Panc1 (cell line): ENCODE measurements around the gene SEMA4D. TPM values are rescaled to one million over a fixed set of nuclear protein-coding genes. Genes with fewer than 3 reads are reported as not detected.
A peak's percentile ranks its signal among the peaks of the same experiment; 100 is the strongest.
"Not testable (repeated sequence)": the region's sequence is repeated elsewhere in the genome, so short reads cannot be mapped to it uniquely, and the experiment has no call there.

Source experiments
- ATAC-seq: fragments of 200-7000 bp; cut with Tn5 transposase; 2 replicates; pipeline ENCODE4 v1.9.1; 2020; ENCODE audit warnings: mild to moderate bottlenecking, moderate library complexity
- BruUV-seq: library from RNA; stranded (reverse); fragments of 400-500 nt; replicated peaks from 2 replicates; lab custom pipeline; 2021; lab: Mats Ljungman, UMichigan
- CTCF ChIA-PET: fragments of 300-600 bp; sonication (Branson Sonifier 250); formaldehyde crosslinking; loops from one replicate; lab custom pipeline; 2022; ENCODE audit warnings: antibody characterized with exemption; lab: Charles Lee
- POLR2A ChIA-PET: fragments of 300-600 bp; sonication (Branson Sonifier 250); formaldehyde crosslinking; loops from one replicate; lab custom pipeline; 2022; ENCODE audit warnings: antibody characterized with exemption; lab: Charles Lee
- DNase-seq: peaks from one replicate; pipeline ENCODE4 v3.0.0-alpha.2; 2010; ENCODE audit warnings: low read depth, low spot score
- H3K27ac ChIP-seq: 2 replicates; pipeline ENCODE4 v1.5.1; 2011; ENCODE audit warnings: mild to moderate bottlenecking, low read length, inconsistent platforms
- H3K27me3 ChIP-seq: fragments of 200-500 bp; sonication (Bioruptor generic); 2 replicates; pipeline ENCODE4 v1.6.0; 2014; ENCODE audit warnings: low read length, inconsistent platforms; ENCODE audit not compliant: control insufficient read depth, insufficient read depth
- H3K36me3 ChIP-seq: fragments of 200-500 bp; sonication (Bioruptor generic); 2 replicates; pipeline ENCODE4 v1.5.1; 2014; ENCODE audit warnings: inconsistent platforms, mild to moderate bottlenecking, low read length, moderate library complexity; ENCODE audit not compliant: control insufficient read depth, insufficient read depth
- H3K4me1 ChIP-seq: 2 replicates; pipeline ENCODE4 v1.5.1; 2011; ENCODE audit warnings: inconsistent platforms, mild to moderate bottlenecking, low read length, moderate library complexity; ENCODE audit not compliant: control insufficient read depth, insufficient read depth
- H3K4me3 ChIP-seq, 2 experiments: 2 replicates each; pipeline ENCODE4 v1.5.1; 2011 to 2012; ENCODE audit warnings: low read depth in 2 of 2, low read length in 2 of 2, mild to moderate bottlenecking in 2 of 2, inconsistent platforms in 1 of 2, moderate library complexity in 1 of 2
- H3K9me3 ChIP-seq: fragments of 200-500 bp; sonication (Bioruptor generic); 2 replicates; pipeline ENCODE4 v1.5.1; 2014; ENCODE audit warnings: low read depth, mild to moderate bottlenecking, inconsistent platforms, low read length, moderate library complexity; ENCODE audit not compliant: control insufficient read depth, insufficient read depth
- POLR2AphosphoS5 ChIP-seq: IDR thresholded peaks from 2 replicates; pipeline ENCODE4 v1.6.1; 2012; ENCODE audit warnings: mild to moderate bottlenecking, low read depth, low read length, moderate library complexity
- SIN3A ChIP-seq: IDR thresholded peaks from 2 replicates; pipeline ENCODE4 v1.6.1; 2012; ENCODE audit warnings: low read depth, mild to moderate bottlenecking, low read length, moderate library complexity, borderline replicate concordance; ENCODE audit not compliant: insufficient read depth
- TCF7L2 ChIP-seq: IDR thresholded peaks from 2 replicates; pipeline ENCODE4 v1.6.1; 2011; ENCODE audit warnings: mild to moderate bottlenecking, low read depth, low read length, inconsistent platforms
- in situ Hi-C: cut with HindIII; loops from 2 replicates; pipeline ENCODE4 v1.10.0; 2016; ENCODE audit warnings: low sequenced_read_pairs, low pct_unique_long_range_greater_than_20kb
- intact Hi-C: fragments of 100-400 bp; cut with micrococcal nuclease; formaldehyde crosslinking; loops from one replicate; pipeline ENCODE4 v1.10.0; 2022; ENCODE audit not compliant: unreplicated experiment
- total RNA-seq: library from RNA; stranded (reverse); gene quantifications from one replicate; pipeline ENCODE4 v1.2.1, GENCODE V29; 2021; ENCODE audit not compliant: unreplicated experiment
- TF ChIP-seq, protein P1 (sequence below), 2 experiments: IDR thresholded peaks; 2 replicates each; pipeline ENCODE4 v1.6.1; 2011 to 2012; ENCODE audit warnings: low read depth in 2 of 2, control low read depth in 1 of 2, low read length in 1 of 2, mild to moderate bottlenecking in 1 of 2, moderate library complexity in 1 of 2; ENCODE audit not compliant: insufficient read depth in 1 of 2
- TF ChIP-seq, protein P2 (sequence below): fragments of 450-650 bp; IDR thresholded peaks from 2 replicates; pipeline ENCODE4 v1.5.1; 2017; ENCODE audit warnings: mild to moderate bottlenecking

Gene SEMA4D
- total RNA-seq, 1 experiment from 2014 or later = 6.5 TPM

DNA sequence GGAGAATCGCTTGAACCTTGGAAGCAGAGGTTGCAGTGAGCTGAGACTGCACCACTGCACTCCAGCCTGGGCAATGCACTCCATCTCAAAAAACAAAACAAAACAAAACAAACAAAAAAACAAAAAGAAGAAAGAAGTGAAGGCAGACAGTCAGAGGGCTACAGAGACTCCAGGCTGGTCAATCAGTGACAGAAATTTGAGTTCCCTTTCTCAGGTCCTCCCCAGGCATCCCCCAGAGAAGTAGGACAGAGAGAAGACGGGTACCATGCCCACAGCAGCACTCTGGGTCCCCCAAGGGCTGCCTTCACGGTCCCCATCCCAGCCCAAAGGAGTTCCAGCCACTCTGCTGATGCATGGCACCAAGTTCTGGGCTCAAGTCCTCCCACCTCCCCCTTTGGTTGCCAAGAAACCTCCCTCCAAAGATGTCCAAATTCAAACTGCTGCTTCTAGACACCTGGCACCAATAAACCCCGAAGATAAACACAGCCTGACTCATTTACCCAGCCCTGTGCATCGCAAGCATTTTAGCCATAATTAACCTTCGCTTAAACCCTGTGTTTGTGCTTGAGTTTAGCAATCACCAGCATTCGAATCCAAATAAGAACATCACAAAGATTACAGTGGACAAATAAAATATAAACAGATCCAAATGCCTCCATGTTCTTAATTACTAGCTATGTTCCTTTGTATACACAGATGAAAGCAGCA is 24.0 kb downstream of the SEMA4D start:
- Histone ChIP-seq H3K27me3 (no peaks in the 10 kb centered on the region), H3K36me3 (no peaks in the 10 kb centered on the region), H3K27ac (no peak overlapping the region), H3K4me1 (peaks cover 8% of the 10 kb centered on the region), H3K9me3 (no peaks in the 10 kb centered on the region), H3K4me3 (no peak overlapping the region)
- no TSS peak for BruUV-seq
- intact Hi-C loops = no loop called here
- ATAC-seq (no peak; the same call in 1 of the 2 replicates), DNase-seq (no peak)
- POLR2A ChIA-PET = no interaction called here
- TF ChIP-seq TCF7L2 (peak; percentile 42; the same call in 1 of the 2 replicates), POLR2AphosphoS5 (no peak)
- CTCF ChIA-PET = no interaction called here
- in situ Hi-C loops = no loop called here

DNA sequence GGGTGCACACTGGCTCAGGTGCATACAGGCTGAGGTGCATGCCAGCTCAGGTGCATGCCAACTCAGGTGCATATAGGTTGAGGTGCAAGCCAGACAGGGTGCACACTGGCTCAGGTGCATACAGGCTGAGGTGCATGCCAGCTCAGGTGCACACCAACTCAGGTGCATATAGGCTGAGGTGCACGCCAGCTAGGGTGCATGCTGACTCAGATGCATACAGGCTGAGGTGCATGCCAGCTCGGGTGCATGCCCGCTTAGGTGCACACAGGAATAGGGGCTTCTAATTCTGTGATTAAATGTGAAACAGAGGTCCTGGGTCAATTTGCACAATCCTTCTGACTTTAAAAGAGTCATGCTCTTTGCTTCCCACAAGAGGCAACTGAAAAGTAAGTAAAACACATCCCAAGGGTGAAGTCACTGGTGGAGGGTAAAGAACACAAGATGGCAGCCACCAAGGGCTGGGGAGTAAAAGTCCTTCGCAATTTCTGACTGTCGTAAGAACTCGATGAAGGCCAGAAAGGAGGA is 26.1 kb downstream of the SEMA4D start:
- POLR2A ChIA-PET, in situ Hi-C loops, BruUV-seq, H3K36me3 ChIP-seq, ATAC-seq, intact Hi-C loops, CTCF ChIA-PET, H3K27me3 ChIP-seq, H3K4me3 ChIP-seq, H3K27ac ChIP-seq, H3K9me3 ChIP-seq, H3K4me1 ChIP-seq, DNase-seq: not testable (repeated sequence)

DNA sequence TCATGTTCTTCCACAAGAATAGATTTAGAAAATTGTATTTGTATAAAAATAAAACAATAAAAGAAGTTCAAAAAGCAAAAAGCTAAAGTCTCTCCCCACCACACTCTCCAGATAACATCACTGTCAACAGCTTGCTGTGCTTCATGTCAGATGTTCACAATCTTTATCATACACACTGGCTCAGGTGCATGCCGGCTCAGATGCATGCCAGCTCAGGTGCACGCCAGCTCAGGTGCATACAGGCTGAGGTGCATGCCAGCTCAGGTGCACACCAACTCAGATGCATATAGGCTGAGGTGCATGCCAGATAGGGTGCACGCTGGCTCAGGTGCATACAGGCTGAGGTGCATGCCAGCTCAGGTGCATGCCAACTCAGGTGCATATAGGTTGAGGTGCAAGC is 26.5 kb downstream of the SEMA4D start:
- H3K36me3 ChIP-seq = no peaks in the 10 kb centered on the region
- POLR2A ChIA-PET = no interaction called here

More for the DNA sequence above, 26.5 kb downstream of the SEMA4D start:
- no peak overlapping the region for H3K4me3 ChIP-seq
- in situ Hi-C loops (no loop called here), intact Hi-C loops (no loop called here)
- TF ChIP-seq TCF7L2 (no peak), SIN3A (no peak), POLR2AphosphoS5 (no peak)
- TF ChIP-seq, protein P1, sequence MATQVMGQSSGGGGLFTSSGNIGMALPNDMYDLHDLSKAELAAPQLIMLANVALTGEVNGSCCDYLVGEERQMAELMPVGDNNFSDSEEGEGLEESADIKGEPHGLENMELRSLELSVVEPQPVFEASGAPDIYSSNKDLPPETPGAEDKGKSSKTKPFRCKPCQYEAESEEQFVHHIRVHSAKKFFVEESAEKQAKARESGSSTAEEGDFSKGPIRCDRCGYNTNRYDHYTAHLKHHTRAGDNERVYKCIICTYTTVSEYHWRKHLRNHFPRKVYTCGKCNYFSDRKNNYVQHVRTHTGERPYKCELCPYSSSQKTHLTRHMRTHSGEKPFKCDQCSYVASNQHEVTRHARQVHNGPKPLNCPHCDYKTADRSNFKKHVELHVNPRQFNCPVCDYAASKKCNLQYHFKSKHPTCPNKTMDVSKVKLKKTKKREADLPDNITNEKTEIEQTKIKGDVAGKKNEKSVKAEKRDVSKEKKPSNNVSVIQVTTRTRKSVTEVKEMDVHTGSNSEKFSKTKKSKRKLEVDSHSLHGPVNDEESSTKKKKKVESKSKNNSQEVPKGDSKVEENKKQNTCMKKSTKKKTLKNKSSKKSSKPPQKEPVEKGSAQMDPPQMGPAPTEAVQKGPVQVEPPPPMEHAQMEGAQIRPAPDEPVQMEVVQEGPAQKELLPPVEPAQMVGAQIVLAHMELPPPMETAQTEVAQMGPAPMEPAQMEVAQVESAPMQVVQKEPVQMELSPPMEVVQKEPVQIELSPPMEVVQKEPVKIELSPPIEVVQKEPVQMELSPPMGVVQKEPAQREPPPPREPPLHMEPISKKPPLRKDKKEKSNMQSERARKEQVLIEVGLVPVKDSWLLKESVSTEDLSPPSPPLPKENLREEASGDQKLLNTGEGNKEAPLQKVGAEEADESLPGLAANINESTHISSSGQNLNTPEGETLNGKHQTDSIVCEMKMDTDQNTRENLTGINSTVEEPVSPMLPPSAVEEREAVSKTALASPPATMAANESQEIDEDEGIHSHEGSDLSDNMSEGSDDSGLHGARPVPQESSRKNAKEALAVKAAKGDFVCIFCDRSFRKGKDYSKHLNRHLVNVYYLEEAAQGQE (IDR thresholded peaks at IDR 0.05; ENCODE audit: insufficient read depth in 1 of 2, low read depth in 2 of 2, low read length in 1 of 2) = no peak
- TF ChIP-seq, protein P2, sequence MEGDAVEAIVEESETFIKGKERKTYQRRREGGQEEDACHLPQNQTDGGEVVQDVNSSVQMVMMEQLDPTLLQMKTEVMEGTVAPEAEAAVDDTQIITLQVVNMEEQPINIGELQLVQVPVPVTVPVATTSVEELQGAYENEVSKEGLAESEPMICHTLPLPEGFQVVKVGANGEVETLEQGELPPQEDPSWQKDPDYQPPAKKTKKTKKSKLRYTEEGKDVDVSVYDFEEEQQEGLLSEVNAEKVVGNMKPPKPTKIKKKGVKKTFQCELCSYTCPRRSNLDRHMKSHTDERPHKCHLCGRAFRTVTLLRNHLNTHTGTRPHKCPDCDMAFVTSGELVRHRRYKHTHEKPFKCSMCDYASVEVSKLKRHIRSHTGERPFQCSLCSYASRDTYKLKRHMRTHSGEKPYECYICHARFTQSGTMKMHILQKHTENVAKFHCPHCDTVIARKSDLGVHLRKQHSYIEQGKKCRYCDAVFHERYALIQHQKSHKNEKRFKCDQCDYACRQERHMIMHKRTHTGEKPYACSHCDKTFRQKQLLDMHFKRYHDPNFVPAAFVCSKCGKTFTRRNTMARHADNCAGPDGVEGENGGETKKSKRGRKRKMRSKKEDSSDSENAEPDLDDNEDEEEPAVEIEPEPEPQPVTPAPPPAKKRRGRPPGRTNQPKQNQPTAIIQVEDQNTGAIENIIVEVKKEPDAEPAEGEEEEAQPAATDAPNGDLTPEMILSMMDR = no peak
- CTCF ChIA-PET = no interaction called here
- H3K9me3 ChIP-seq = no peaks in the 10 kb centered on the region
- no TSS peak for BruUV-seq
- no peak overlapping the region for H3K27ac ChIP-seq
- ATAC-seq (no peak), DNase-seq (no peak)
- peaks cover 5% of the 10 kb centered on the region; the same call in 1 of the 2 replicates for H3K4me1 ChIP-seq
- no peaks in the 10 kb centered on the region for H3K27me3 ChIP-seq
